ENCODE measurements around the gene APEX1.
"Not testable (repeated sequence)": the region's sequence is repeated elsewhere in the genome, so short reads cannot be mapped to it uniquely, and the experiment has no call there.

The APEX1 gene

GRCh38 chr14:20492486-20492885, 37.5 kb downstream of the APEX1 start:
- H3K27ac ChIP-seq (ENCODE audit: insufficient read depth, low read depth, low read length, poor library complexity, severe bottlenecking): no peak overlapping the region
- no peaks in the 10 kb centered on the region for H3K4me1 ChIP-seq (ENCODE audit: control insufficient read depth, insufficient read depth, low read length)
- 94 to 96% methylated on average over 4 of the region's 4 CpGs for WGBS, 2 experiments
- H3K27me3 ChIP-seq (ENCODE audit: control insufficient read depth, insufficient read depth, low read length, poor library complexity, severe bottlenecking): no peaks in the 10 kb centered on the region
- no peaks in the 10 kb centered on the region for H3K36me3 ChIP-seq (ENCODE audit: control insufficient read depth, insufficient read depth, low read length)
- H3K9me3 ChIP-seq (ENCODE audit: control insufficient read depth, low read length): no peaks in the 10 kb centered on the region
- no peak overlapping the region for H3K4me3 ChIP-seq (ENCODE audit: insufficient read depth, low read depth, low read length)

- H3K4me3 ChIP-seq (ENCODE audit: insufficient read depth, low read depth, low read length): no peak overlapping the region
- WGBS, 2 experiments: 88 to 97% methylated on average over 1 to 2 of the region's 2 CpGs
- no peak overlapping the region for H3K27ac ChIP-seq (ENCODE audit: insufficient read depth, low read depth, low read length, poor library complexity, severe bottlenecking)
- H3K36me3 ChIP-seq (ENCODE audit: control insufficient read depth, insufficient read depth, low read length): no peaks in the 10 kb centered on the region
- no peaks in the 10 kb centered on the region for H3K9me3 ChIP-seq (ENCODE audit: control insufficient read depth, low read length)
- no peaks in the 10 kb centered on the region for H3K27me3 ChIP-seq (ENCODE audit: control insufficient read depth, insufficient read depth, low read length, poor library complexity, severe bottlenecking)
- no peaks in the 10 kb centered on the region for H3K4me1 ChIP-seq (ENCODE audit: control insufficient read depth, insufficient read depth, low read length)
Observed at GRCh38 chr14:20493634-20494033, 38.6 kb downstream of the APEX1 start.

- Histone ChIP-seq H3K27ac (ENCODE audit: insufficient read depth, low read depth, low read length, poor library complexity, severe bottlenecking) (no peak overlapping the region), H3K4me1 (ENCODE audit: control insufficient read depth, insufficient read depth, low read length) (peaks cover 4% of the 10 kb centered on the region), H3K27me3 (ENCODE audit: control insufficient read depth, insufficient read depth, low read length, poor library complexity, severe bottlenecking) (no peaks in the 10 kb centered on the region), H3K36me3 (ENCODE audit: control insufficient read depth, insufficient read depth, low read length) (no peaks in the 10 kb centered on the region), H3K9me3 (ENCODE audit: control insufficient read depth, low read length) (no peaks in the 10 kb centered on the region), H3K4me3 (ENCODE audit: insufficient read depth, low read depth, low read length) (no peak overlapping the region)
- WGBS, 2 experiments: 88 to 91% methylated on average over 8 of the region's 8 CpGs
Observed at GRCh38 chr14:20494935-20495766, 40.1 kb downstream of the APEX1 start.

GRCh38 chr14:20498622-20499021, 43.6 kb downstream of the APEX1 start:
- Histone ChIP-seq H3K4me3 (ENCODE audit: insufficient read depth, low read depth, low read length) (no peak overlapping the region), H3K4me1 (ENCODE audit: control insufficient read depth, insufficient read depth, low read length) (peaks cover 4% of the 10 kb centered on the region)
- WGBS, 2 experiments: 82 to 93% methylated on average over 2 of the region's 2 CpGs

GRCh38 chr14:20499108-20499507, 44.1 kb downstream of the APEX1 start:
- Histone ChIP-seq H3K4me1 (ENCODE audit: control insufficient read depth, insufficient read depth, low read length) (peaks cover 4% of the 10 kb centered on the region), H3K36me3 (ENCODE audit: control insufficient read depth, insufficient read depth, low read length) (no peaks in the 10 kb centered on the region), H3K27me3 (ENCODE audit: control insufficient read depth, insufficient read depth, low read length, poor library complexity, severe bottlenecking) (no peaks in the 10 kb centered on the region), H3K27ac (ENCODE audit: insufficient read depth, low read depth, low read length, poor library complexity, severe bottlenecking) (no peak overlapping the region), H3K9me3 (ENCODE audit: control insufficient read depth, low read length) (no peaks in the 10 kb centered on the region), H3K4me3 (ENCODE audit: insufficient read depth, low read depth, low read length) (no peak overlapping the region)
- 53 to 54% methylated on average over 4 of the region's 4 CpGs for WGBS, 2 experiments

More at GRCh38 chr14:20498622-20499021, 43.6 kb downstream of the APEX1 start:
- H3K27me3 ChIP-seq (ENCODE audit: control insufficient read depth, insufficient read depth, low read length, poor library complexity, severe bottlenecking): no peaks in the 10 kb centered on the region
- H3K36me3 ChIP-seq (ENCODE audit: control insufficient read depth, insufficient read depth, low read length): no peaks in the 10 kb centered on the region
- no peaks in the 10 kb centered on the region for H3K9me3 ChIP-seq (ENCODE audit: control insufficient read depth, low read length)
- H3K27ac ChIP-seq (ENCODE audit: insufficient read depth, low read depth, low read length, poor library complexity, severe bottlenecking): no peak overlapping the region

GRCh38 chr14:20499881-20500280, 44.9 kb downstream of the APEX1 start:
- Histone ChIP-seq H3K27me3 (ENCODE audit: control insufficient read depth, insufficient read depth, low read length, poor library complexity, severe bottlenecking) (no peaks in the 10 kb centered on the region), H3K27ac (ENCODE audit: insufficient read depth, low read depth, low read length, poor library complexity, severe bottlenecking) (no peak overlapping the region)

GRCh38 chr14:20501346-20501745, 46.3 kb downstream of the APEX1 start:
- Histone ChIP-seq H3K27me3 (ENCODE audit: control insufficient read depth, insufficient read depth, low read length, poor library complexity, severe bottlenecking) (no peaks in the 10 kb centered on the region), H3K27ac (ENCODE audit: insufficient read depth, low read depth, low read length, poor library complexity, severe bottlenecking) (no peak overlapping the region), H3K9me3 (ENCODE audit: control insufficient read depth, low read length) (no peaks in the 10 kb centered on the region), H3K4me1 (ENCODE audit: control insufficient read depth, insufficient read depth, low read length) (peaks cover 4% of the 10 kb centered on the region), H3K4me3 (ENCODE audit: insufficient read depth, low read depth, low read length) (no peak overlapping the region), H3K36me3 (ENCODE audit: control insufficient read depth, insufficient read depth, low read length) (no peaks in the 10 kb centered on the region)
- WGBS, 2 experiments: 100% methylated on average over 2 of the region's 2 CpGs

More at GRCh38 chr14:20499881-20500280, 44.9 kb downstream of the APEX1 start:
- H3K4me1 ChIP-seq (ENCODE audit: control insufficient read depth, insufficient read depth, low read length): peaks cover 4% of the 10 kb centered on the region
- no peaks in the 10 kb centered on the region for H3K36me3 ChIP-seq (ENCODE audit: control insufficient read depth, insufficient read depth, low read length)
- H3K9me3 ChIP-seq (ENCODE audit: control insufficient read depth, low read length): no peaks in the 10 kb centered on the region
- whole genome bisulfite sequencing, 2 experiments: 94% methylated on average over 5 of the region's 5 CpGs
- H3K4me3 ChIP-seq (ENCODE audit: insufficient read depth, low read depth, low read length): no peak overlapping the region

GRCh38 chr14:20503898-20504297, 48.9 kb downstream of the APEX1 start:
- no peak overlapping the region for H3K4me3 ChIP-seq (ENCODE audit: insufficient read depth, low read depth, low read length)
- no peaks in the 10 kb centered on the region for H3K36me3 ChIP-seq (ENCODE audit: control insufficient read depth, insufficient read depth, low read length)
- peaks cover 4% of the 10 kb centered on the region for H3K4me1 ChIP-seq (ENCODE audit: control insufficient read depth, insufficient read depth, low read length)
- WGBS, 2 experiments: 91 to 93% methylated on average over 6 of the region's 6 CpGs
- no peaks in the 10 kb centered on the region for H3K9me3 ChIP-seq (ENCODE audit: control insufficient read depth, low read length)
- no peak overlapping the region for H3K27ac ChIP-seq (ENCODE audit: insufficient read depth, low read depth, low read length, poor library complexity, severe bottlenecking)
- no peaks in the 10 kb centered on the region for H3K27me3 ChIP-seq (ENCODE audit: control insufficient read depth, insufficient read depth, low read length, poor library complexity, severe bottlenecking)

GRCh38 chr14:20506276-20506675, 51.2 kb downstream of the APEX1 start:
- not testable (repeated sequence) for H3K36me3 ChIP-seq (ENCODE audit: control insufficient read depth, insufficient read depth, low read length); H3K27me3 ChIP-seq (ENCODE audit: control insufficient read depth, insufficient read depth, low read length, poor library complexity, severe bottlenecking); H3K9me3 ChIP-seq (ENCODE audit: control insufficient read depth, low read length); H3K4me1 ChIP-seq (ENCODE audit: control insufficient read depth, insufficient read depth, low read length); H3K4me3 ChIP-seq (ENCODE audit: insufficient read depth, low read depth, low read length); H3K27ac ChIP-seq (ENCODE audit: insufficient read depth, low read depth, low read length, poor library complexity, severe bottlenecking)
- 94 to 98% methylated on average over 12 to 21 of the region's 30 CpGs for WGBS, 2 experiments

GRCh38 chr14:20506752-20507151, 51.7 kb downstream of the APEX1 start:
- 93% methylated on average over 3 of the region's 30 CpGs; no CpG with 5 or more reads in 1 of the 2 experiments for whole genome bisulfite sequencing, 2 experiments

More at GRCh38 chr14:20506752-20507151, 51.7 kb downstream of the APEX1 start:
- H3K27me3 ChIP-seq (ENCODE audit: control insufficient read depth, insufficient read depth, low read length, poor library complexity, severe bottlenecking); H3K36me3 ChIP-seq (ENCODE audit: control insufficient read depth, insufficient read depth, low read length); H3K27ac ChIP-seq (ENCODE audit: insufficient read depth, low read depth, low read length, poor library complexity, severe bottlenecking); H3K9me3 ChIP-seq (ENCODE audit: control insufficient read depth, low read length); H3K4me1 ChIP-seq (ENCODE audit: control insufficient read depth, insufficient read depth, low read length); H3K4me3 ChIP-seq (ENCODE audit: insufficient read depth, low read depth, low read length): not testable (repeated sequence)
